Measurements from ENCODE around the gene CNTNAP2. TPM values are rescaled to one million over a fixed set of nuclear protein-coding genes. Genes with fewer than 3 reads are reported as not detected.

The CNTNAP2 gene
- total and polyA plus RNA-seq, 9 of the 15 experiments (the other 6 are each of a cell fraction or from before 2014, with no cell fraction given), result 0.04 to 0.62 (median 0.09) TPM; not detected in 4

GRCh38 chr7:147779949-147780348, 1663.3 kb downstream of the CNTNAP2 start (continued):
- no peak for TF ChIP-seq NBN (IDR thresholded peaks at IDR 0.05; ENCODE audit: low read depth)

GRCh38 chr7:147796581-147796980, 1680.0 kb downstream of the CNTNAP2 start:
- FAIRE-seq (no peak), ATAC-seq (no peak), DNase-seq (ENCODE audit: extremely low read depth in 1 of 4, low spot score in 3 of 4) (no peak)
- in situ Hi-C loops (cut with MboI) (no loop called here), intact Hi-C loops (cut with micrococcal nuclease) (no loop called here)
- Histone ChIP-seq H3K4me2 (ENCODE audit: insufficient read depth, low read length) (no peak overlapping the region), H3K79me2 (ENCODE audit: control insufficient read depth, insufficient read depth, low read length) (no peaks in the 10 kb centered on the region), H4K20me1 (replicated peaks; ENCODE audit: control insufficient read depth, insufficient read depth, low read length) (no peaks in the 10 kb centered on the region), H3K4me1 (replicated peaks in 1 of 2; ENCODE audit: control insufficient read depth in 2 of 2, insufficient read depth in 2 of 2, low read length in 2 of 2) (no peaks in the 10 kb centered on the region), H2AFZ (ENCODE audit: low read depth, low read length) (no peak overlapping the region), H3K9me3 (replicated peaks; ENCODE audit: control insufficient read depth, insufficient read depth, low read depth, low read length) (no peaks in the 10 kb centered on the region; the same call in 1 of the 2 replicates), H3K9ac (ENCODE audit: insufficient read depth in 1 of 2, low read depth in 2 of 2, low read length in 2 of 2) (no peak overlapping the region), H3K4me3 (no peak overlapping the region), H3K27me3 (ENCODE audit: control insufficient read depth in 2 of 2, insufficient read depth in 2 of 2, low read length in 2 of 2) (no peaks in the 10 kb centered on the region), H3K9me1 (ENCODE audit: control insufficient read depth, insufficient read depth, low read length) (no peaks in the 10 kb centered on the region), H3K36me3 (ENCODE audit: control insufficient read depth, insufficient read depth, low read length) (no peaks in the 10 kb centered on the region), H3K27ac (ENCODE audit: extremely low read depth, low read depth, low read length) (no peak overlapping the region)
- no TSS peak for BruUV-seq (replicated peaks)
- ChIA-PET CTCF (ENCODE audit: low intra/inter-chr PET ratio) (no interaction called here), POLR2A (no interaction called here)
- TF ChIP-seq BRD9 (IDR thresholded peaks at IDR 0.05; ENCODE audit: low read depth, partially characterized antibody) (no peak), ZNF436 (CRISPR knock-in tag; IDR thresholded peaks at IDR 0.05) (no peak)
- WGBS (ENCODE audit: insufficient coverage, low coverage, missing lambda C conversion rate), result 0% methylated on average over 5 of the region's 5 CpGs

GRCh38 chr7:147798001-147798400, 1681.4 kb downstream of the CNTNAP2 start:
- no peak overlapping the region for H3K4me3 ChIP-seq
- H3K27ac ChIP-seq (ENCODE audit: extremely low read depth, low read depth, low read length), result no peak overlapping the region
- WGBS (ENCODE audit: insufficient coverage, low coverage, missing lambda C conversion rate), result 3% methylated on average over 5 of the region's 5 CpGs
- FAIRE-seq, result no peak
- in situ Hi-C loops (cut with MboI), result no loop called here
- intact Hi-C loops (cut with micrococcal nuclease), result no loop called here
- H2AFZ ChIP-seq (ENCODE audit: low read depth, low read length), result no peak overlapping the region
- no peaks in the 10 kb centered on the region; the same call in 1 of the 2 replicates for H3K9me3 ChIP-seq (replicated peaks; ENCODE audit: control insufficient read depth, insufficient read depth, low read depth, low read length)
- H3K36me3 ChIP-seq (ENCODE audit: control insufficient read depth, insufficient read depth, low read length), result no peaks in the 10 kb centered on the region
- no TSS peak for BruUV-seq (replicated peaks)
- H3K4me2 ChIP-seq (ENCODE audit: insufficient read depth, low read length), result no peak overlapping the region
- no peaks in the 10 kb centered on the region for H4K20me1 ChIP-seq (replicated peaks; ENCODE audit: control insufficient read depth, insufficient read depth, low read length)
- H3K9me1 ChIP-seq (ENCODE audit: control insufficient read depth, insufficient read depth, low read length), result no peaks in the 10 kb centered on the region
- no peaks in the 10 kb centered on the region for H3K27me3 ChIP-seq (ENCODE audit: control insufficient read depth in 2 of 2, insufficient read depth in 2 of 2, low read length in 2 of 2)
- CTCF ChIA-PET (ENCODE audit: low intra/inter-chr PET ratio), result no interaction called here
- H3K4me1 ChIP-seq (replicated peaks in 1 of 2; ENCODE audit: control insufficient read depth in 2 of 2, insufficient read depth in 2 of 2, low read length in 2 of 2), result no peaks in the 10 kb centered on the region
- no peak overlapping the region for H3K9ac ChIP-seq (ENCODE audit: insufficient read depth in 1 of 2, low read depth in 2 of 2, low read length in 2 of 2)
- ATAC-seq, result no peak
- POLR2A ChIA-PET, result no interaction called here
- H3K79me2 ChIP-seq (ENCODE audit: control insufficient read depth, insufficient read depth, low read length), result no peaks in the 10 kb centered on the region
- no peak for DNase-seq (ENCODE audit: extremely low read depth in 1 of 4, low spot score in 3 of 4)
- no peak for TF ChIP-seq SREBF2 (CRISPR knock-in tag; IDR thresholded peaks at IDR 0.05)
- TF ChIP-seq ESRRB (CRISPR knock-in tag; IDR thresholded peaks at IDR 0.05; ENCODE audit: borderline replicate concordance), result no peak
- TF ChIP-seq GABPA (tag; conservative IDR thresholded peaks at IDR 0.05; ENCODE audit: low read depth), result no peak
- no peak for TF ChIP-seq CHCHD3 (CRISPR knock-in tag; IDR thresholded peaks at IDR 0.05)
- no peak for TF ChIP-seq ZBTB43 (CRISPR knock-in tag; IDR thresholded peaks at IDR 0.05)
- TF ChIP-seq ZNF274 (IDR thresholded peaks at IDR 0.05; ENCODE audit: borderline replicate concordance, low read depth, low read length), result no peak
- TF ChIP-seq ZEB2 (IDR thresholded peaks at IDR 0.05), result no peak
- no peak for TF ChIP-seq EZH2 (IDR thresholded peaks at IDR 0.05; ENCODE audit: borderline replicate concordance, low read depth, low read length)
- no peak for TF ChIP-seq NFE2 (IDR thresholded peaks at IDR 0.05; ENCODE audit: low read depth)
- TF ChIP-seq SREBF1 (IDR thresholded peaks at IDR 0.05; ENCODE audit: borderline replicate concordance, low read depth, low read length), result no peak
